Endothelial cell of umbilical vein (primary cell): ENCODE data around the gene PDE6C. TPM values are rescaled to one million over a fixed set of nuclear protein-coding genes. Genes with fewer than 3 reads are reported as not detected.

Experiments used
- BruUV-seq: library from RNA; stranded (reverse); fragments of 400-500 nt; replicated peaks from 2 replicates; lab custom pipeline; 2021; lab: Mats Ljungman, UMichigan
- CTCF ChIA-PET: fragments of 300-600, 350-600 bp; sonication (Branson Sonifier 250); formaldehyde crosslinking; loops from one replicate; lab custom pipeline; 2021; ENCODE audit warnings: antibody characterized with exemption, inconsistent platforms; lab: Charles Lee
- POLR2A ChIA-PET: fragments of 300-600, 350-600 bp; sonication (Branson Sonifier 250); formaldehyde crosslinking; loops from one replicate; lab custom pipeline; 2021; ENCODE audit warnings: antibody characterized with exemption, inconsistent platforms; lab: Charles Lee
- DNase-seq: peaks from one replicate; pipeline ENCODE4 v3.0.0-alpha.2; 2011; ENCODE audit warnings: low read depth, low spot score
- FAIRE-seq: peaks from 2 replicates; lab custom pipeline; 2011; peaks lifted over from hg19 to GRCh38; lab: Jason Lieb, UNC
- H2AFZ ChIP-seq: 2 replicates; pipeline ENCODE4 v1.6.0; 2012; ENCODE audit warnings: low read depth, low read length, control low read depth, inconsistent platforms
- H3K27ac ChIP-seq: 2 replicates; pipeline ENCODE4 v1.5.1; 2011; ENCODE audit warnings: low read depth, mild to moderate bottlenecking, control low read depth, low read length, moderate library complexity; ENCODE audit not compliant: insufficient read depth
- H3K27me3 ChIP-seq, 2 experiments: 2 replicates each; pipeline versions ENCODE4 v1.6.0 to v1.6.1; 2011; ENCODE audit warnings: low read length in 2 of 2, mixed read lengths in 1 of 2; ENCODE audit not compliant: control insufficient read depth in 2 of 2, insufficient read depth in 2 of 2
- H3K36me3 ChIP-seq, 2 experiments: 2 replicates in 1 of 2; 3 replicates in 1 of 2; pipeline ENCODE4 v1.5.1; 2011; ENCODE audit warnings: low read length in 2 of 2, mild to moderate bottlenecking in 1 of 2, moderate library complexity in 1 of 2; ENCODE audit not compliant: control insufficient read depth in 2 of 2, insufficient read depth in 2 of 2; ENCODE audit errors: extremely low read depth in 1 of 2
- H3K4me1 ChIP-seq: 3 replicates; pipeline ENCODE4 v1.5.1; 2011; ENCODE audit warnings: mild to moderate bottlenecking, low read length; ENCODE audit not compliant: control insufficient read depth, insufficient read depth; ENCODE audit errors: extremely low read depth
- H3K4me2 ChIP-seq: 2 replicates; pipeline ENCODE4 v1.6.1; 2011; ENCODE audit warnings: low read length, control low read depth, mixed read lengths; ENCODE audit not compliant: insufficient read depth
- H3K4me3 ChIP-seq, 3 experiments: fragments of 200-600 bp in 1 of 3; sonication (generic), shearing (Covaris generic) in 1 of 3; replicated peaks in 1 of 3; 2 replicates each; pipeline ENCODE4 v1.5.1; 2011 to 2016; ENCODE audit warnings: control low read depth in 3 of 3, low read length in 3 of 3, mild to moderate bottlenecking in 2 of 3, inconsistent platforms in 1 of 3, low read depth in 1 of 3, moderate library complexity in 1 of 3; ENCODE audit not compliant: insufficient read depth in 1 of 3
- H3K79me2 ChIP-seq: 2 replicates; pipeline ENCODE4 v1.6.0; 2012; ENCODE audit warnings: low read length, inconsistent platforms; ENCODE audit not compliant: control insufficient read depth, insufficient read depth
- H3K9ac ChIP-seq: replicated peaks from 2 replicates; pipeline ENCODE3; 2011; ENCODE audit warnings: low read length, control low read depth; ENCODE audit not compliant: insufficient read depth; ENCODE audit errors: extremely low read depth
- H3K9me1 ChIP-seq: replicated peaks from 3 replicates; pipeline ENCODE4 v1.6.0; 2011; ENCODE audit warnings: mild to moderate bottlenecking, low read length; ENCODE audit not compliant: control insufficient read depth, insufficient read depth; ENCODE audit errors: extremely low read depth
- H3K9me3 ChIP-seq: replicated peaks from 2 replicates; pipeline ENCODE4 v1.5.1; 2012; ENCODE audit warnings: low read length, inconsistent platforms; ENCODE audit not compliant: control insufficient read depth, insufficient read depth
- H4K20me1 ChIP-seq: replicated peaks from 2 replicates; pipeline ENCODE3; 2011; ENCODE audit warnings: mild to moderate bottlenecking, low read length; ENCODE audit not compliant: control insufficient read depth, insufficient read depth; ENCODE audit errors: extremely low read depth
- GATA2 ChIP-seq: IDR thresholded peaks from 2 replicates; pipeline ENCODE4 v1.7.0; 2011; ENCODE audit warnings: low read depth, mild to moderate bottlenecking, moderate library complexity, mixed read lengths, low read length; ENCODE audit not compliant: insufficient read length, insufficient read depth
- JUN ChIP-seq: IDR thresholded peaks from 2 replicates; pipeline ENCODE4 v1.6.1; 2011; ENCODE audit warnings: borderline replicate concordance, low read depth; ENCODE audit not compliant: insufficient read length, insufficient read depth
- POLR2AphosphoS5 ChIP-seq: IDR thresholded peaks from 2 replicates; pipeline ENCODE4 v1.6.1; 2012; ENCODE audit warnings: low read depth, mild to moderate bottlenecking, control low read depth, low read length, moderate library complexity; ENCODE audit not compliant: insufficient read depth
- dilution Hi-C: fragments of 300-500 bp; cut with MboI; formaldehyde crosslinking; loops from one replicate; pipeline ENCODE4 v1.15.0; 2019; ENCODE audit warnings: low sequenced_read_pairs; ENCODE audit not compliant: extremely low pct_ligation_motif_present
- intact Hi-C: fragments of 100-400 bp; cut with micrococcal nuclease; formaldehyde crosslinking; loops from one replicate; pipeline ENCODE4 v1.10.0; 2022
- polyA plus RNA-seq, 4 experiments: library from polyadenylated mRNA; depleted of rRNA in 3 of 4; stranded (reverse) in 3 of 4; unstranded in 1 of 4; fragments of >200 nt; gene quantifications; 2 replicates each; pipeline versions ENCODE4 v1.2.1 to v1.2.3, GENCODE V29; 2011 to 2012; ENCODE audit warnings: missing spikeins in 1 of 4
- total RNA-seq: library from RNA; stranded (reverse); gene quantifications from 2 replicates; pipeline ENCODE4 v1.2.3, GENCODE V29; 2021
- TF ChIP-seq, protein P1 (sequence below): IDR thresholded peaks from 2 replicates; pipeline ENCODE4 v1.6.1; 2011; ENCODE audit not compliant: insufficient read depth, insufficient read length
- TF ChIP-seq, protein P2 (sequence below), 2 donors: IDR thresholded peaks; 1 replicate in 1 of 2; 2 replicates in 1 of 2; pipeline ENCODE4 v1.5.1; 2011; ENCODE audit warnings: low read length in 2 of 2, mild to moderate bottlenecking in 2 of 2, moderate library complexity in 2 of 2, control low read depth in 1 of 2, inconsistent platforms in 1 of 2, low read depth in 1 of 2; ENCODE audit not compliant: insufficient read depth in 1 of 2; ENCODE audit errors: extremely low read depth in 1 of 2

PDE6C gene
- total and polyA plus RNA-seq, 2 donors (not counting 3 experiments of a cell fraction or from before 2014, with no cell fraction given), result not detected

DNA sequence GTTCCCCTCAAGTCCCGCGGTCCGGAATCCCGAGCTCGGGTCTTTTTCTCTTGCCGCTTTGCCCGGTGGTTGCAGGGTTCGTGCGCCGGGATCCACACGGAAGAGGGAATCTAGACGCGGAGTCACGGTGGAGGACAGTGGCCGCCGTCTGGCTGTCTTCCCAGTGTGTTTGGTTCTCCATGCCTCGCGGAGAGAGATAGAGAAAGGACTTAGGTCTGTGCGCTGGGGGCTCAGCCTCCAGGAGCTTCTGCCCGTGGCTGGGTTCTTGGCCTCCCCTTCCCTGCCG, 44.3 kb upstream of the PDE6C start:
- FAIRE-seq, result no peak

DNA sequence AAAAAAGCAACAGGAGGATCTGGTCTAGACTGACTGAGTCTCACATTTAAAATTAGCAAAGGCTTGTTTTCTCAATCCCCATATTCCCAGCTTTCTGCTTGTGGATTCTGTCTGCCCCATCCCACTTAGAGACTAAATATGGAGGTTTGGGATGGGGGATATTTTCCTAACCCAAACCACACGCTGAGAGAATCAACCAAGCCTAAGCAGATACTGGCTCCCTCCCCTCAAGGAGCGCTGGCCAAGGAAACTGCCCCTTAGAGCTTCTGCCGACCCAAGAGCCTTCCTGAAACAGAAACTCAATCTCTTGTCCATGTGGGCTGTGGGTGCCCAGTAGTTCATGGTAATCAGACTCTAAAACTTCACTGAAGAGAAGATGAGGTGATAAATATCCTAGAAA, 42.0 kb upstream of the PDE6C start:
- Histone ChIP-seq H3K4me3 (no peak overlapping the region), H3K9me1 (no peaks in the 10 kb centered on the region), H3K9me3 (no peaks in the 10 kb centered on the region), H3K27ac (no peak overlapping the region), H3K9ac (no peak overlapping the region), H3K79me2 (no peaks in the 10 kb centered on the region), H2AFZ (no peak overlapping the region), H3K4me2 (no peak overlapping the region), H3K4me1 (peaks cover 3% of the 10 kb centered on the region), H4K20me1 (no peaks in the 10 kb centered on the region), H3K36me3 (no peaks in the 10 kb centered on the region), H3K27me3 (peaks cover 54 to 56% of the 10 kb centered on the region in 2 experiments)
- BruUV-seq, result no TSS peak
- TF ChIP-seq POLR2AphosphoS5 (no peak), JUN (no peak)
- TF ChIP-seq, protein P1, sequence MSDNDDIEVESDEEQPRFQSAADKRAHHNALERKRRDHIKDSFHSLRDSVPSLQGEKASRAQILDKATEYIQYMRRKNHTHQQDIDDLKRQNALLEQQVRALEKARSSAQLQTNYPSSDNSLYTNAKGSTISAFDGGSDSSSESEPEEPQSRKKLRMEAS, result no peak
- POLR2A ChIA-PET, result no interaction called here
- dilution Hi-C loops, result no loop called here
- DNase-seq (no peak), FAIRE-seq (no peak)
- CTCF ChIA-PET, result interaction anchor here (1.2 to 1.6 kb wide), 2 partner anchors 15 to 26 kb away, joined by 3 to 7 read pairs; no protein-coding TSS in a partner anchor
- intact Hi-C loops, result no loop called here

More for the DNA sequence above, 44.3 kb upstream of the PDE6C start:
- no peak overlapping the region for H3K27ac ChIP-seq
- no peaks in the 10 kb centered on the region for H3K9me1 ChIP-seq
- TF ChIP-seq, protein P2, sequence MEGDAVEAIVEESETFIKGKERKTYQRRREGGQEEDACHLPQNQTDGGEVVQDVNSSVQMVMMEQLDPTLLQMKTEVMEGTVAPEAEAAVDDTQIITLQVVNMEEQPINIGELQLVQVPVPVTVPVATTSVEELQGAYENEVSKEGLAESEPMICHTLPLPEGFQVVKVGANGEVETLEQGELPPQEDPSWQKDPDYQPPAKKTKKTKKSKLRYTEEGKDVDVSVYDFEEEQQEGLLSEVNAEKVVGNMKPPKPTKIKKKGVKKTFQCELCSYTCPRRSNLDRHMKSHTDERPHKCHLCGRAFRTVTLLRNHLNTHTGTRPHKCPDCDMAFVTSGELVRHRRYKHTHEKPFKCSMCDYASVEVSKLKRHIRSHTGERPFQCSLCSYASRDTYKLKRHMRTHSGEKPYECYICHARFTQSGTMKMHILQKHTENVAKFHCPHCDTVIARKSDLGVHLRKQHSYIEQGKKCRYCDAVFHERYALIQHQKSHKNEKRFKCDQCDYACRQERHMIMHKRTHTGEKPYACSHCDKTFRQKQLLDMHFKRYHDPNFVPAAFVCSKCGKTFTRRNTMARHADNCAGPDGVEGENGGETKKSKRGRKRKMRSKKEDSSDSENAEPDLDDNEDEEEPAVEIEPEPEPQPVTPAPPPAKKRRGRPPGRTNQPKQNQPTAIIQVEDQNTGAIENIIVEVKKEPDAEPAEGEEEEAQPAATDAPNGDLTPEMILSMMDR (IDR thresholded peaks at IDR 0.05; ENCODE audit: extremely low read depth in 1 of 2, insufficient read depth in 1 of 2, low read depth in 1 of 2, low read length in 2 of 2), result no peak
- TF ChIP-seq, protein P1, result no peak
- no peak for TF ChIP-seq GATA2
- no peak overlapping the region for H3K9ac ChIP-seq
- no peaks in the 10 kb centered on the region for H3K79me2 ChIP-seq
- ChIA-PET POLR2A (no interaction called here), CTCF (interaction anchor here (1.9 kb wide), 1 partner anchor 13 kb away, joined by 10 read pairs; no protein-coding TSS in a partner anchor)
- peaks cover 62% of the 10 kb centered on the region in 2 experiments for H3K27me3 ChIP-seq
- H3K36me3 ChIP-seq, result no peaks in the 10 kb centered on the region
- no peaks in the 10 kb centered on the region for H3K9me3 ChIP-seq
- H2AFZ ChIP-seq, result no peak overlapping the region
- DNase-seq, result no peak
- no peak overlapping the region for H3K4me2 ChIP-seq
- H3K4me3 ChIP-seq, result no peak overlapping the region
- dilution Hi-C loops (no loop called here), intact Hi-C loops (no loop called here)
- no peaks in the 10 kb centered on the region for H4K20me1 ChIP-seq
- H3K4me1 ChIP-seq, result no peaks in the 10 kb centered on the region
- no TSS peak for BruUV-seq
